Ishikawa (cell line): ENCODE data around the gene GXYLT2.

Source experiments
- CEBPB ChIP-seq: IDR thresholded peaks from 2 replicates; pipeline ENCODE4 v1.6.1; 2012
- NFIC ChIP-seq: IDR thresholded peaks from 2 replicates; pipeline ENCODE4 v1.6.1; 2012
- ZBTB7A ChIP-seq: IDR thresholded peaks from 2 replicates; pipeline ENCODE4 v1.6.1; 2012; ENCODE audit warnings: low read depth
- TF ChIP-seq, protein P1 (sequence below): IDR thresholded peaks from 2 replicates; pipeline ENCODE4 v1.6.1; 2012

DNA sequence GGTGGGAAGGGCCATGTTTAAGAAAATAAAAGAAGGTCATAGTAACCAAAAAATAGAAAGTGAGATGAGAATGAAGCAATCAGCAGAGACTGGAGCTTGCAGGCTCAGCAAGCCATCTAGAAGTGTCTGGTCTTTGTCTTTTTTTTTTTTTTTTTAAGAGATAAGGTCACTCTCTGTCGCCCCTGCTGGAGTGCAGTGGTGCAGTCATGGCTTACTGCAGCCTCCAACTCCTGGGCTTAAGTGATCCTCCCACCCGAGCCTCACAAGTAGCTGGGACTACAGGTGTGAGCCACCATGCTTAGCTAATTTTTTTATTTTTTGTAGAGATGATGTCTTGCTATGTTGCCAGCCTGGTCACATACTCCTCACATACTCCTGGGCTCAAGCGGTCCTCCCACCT lies 36.2 kb downstream of the GXYLT2 start:
- TF ChIP-seq CEBPB (no peak), ZBTB7A (no peak), NFIC (no peak)
- TF ChIP-seq, protein P1, sequence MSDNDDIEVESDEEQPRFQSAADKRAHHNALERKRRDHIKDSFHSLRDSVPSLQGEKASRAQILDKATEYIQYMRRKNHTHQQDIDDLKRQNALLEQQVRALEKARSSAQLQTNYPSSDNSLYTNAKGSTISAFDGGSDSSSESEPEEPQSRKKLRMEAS, result no peak
